ENCODE results near the gene BRINP1.

- TF ChIP-seq CTCF (conservative IDR thresholded peaks at IDR 0.05; ENCODE audit: low read length) (no peak), EZH2phosphoT487 (IDR thresholded peaks at IDR 0.05; ENCODE audit: borderline replicate concordance) (no peak)
These were observed 61.8 kb downstream of the BRINP1 start for GRCh38 chr9:119307471-119307870.
